H1 (cell line): ENCODE data around the gene ST6GALNAC2. TPM values are rescaled to one million over a fixed set of nuclear protein-coding genes. Genes with fewer than 3 reads are reported as not detected.

Source experiments
- CTCF ChIA-PET: fragments of 300-600 bp; sonication (Branson Sonifier 250); formaldehyde crosslinking; loops from one replicate; lab custom pipeline; 2021; ENCODE audit not compliant: partially characterized antibody; lab: Charles Lee
- POLR2A ChIA-PET: fragments of 300-600 bp; sonication (Branson Sonifier 250); formaldehyde crosslinking; loops from one replicate; lab custom pipeline; 2021; ENCODE audit warnings: inconsistent platforms; ENCODE audit not compliant: partially characterized antibody; lab: Charles Lee
- DNase-seq, 2 experiments: peaks; one replicate each; pipeline versions ENCODE4 v3.0.0 to v3.0.0-alpha.2; 2010 to 2022; ENCODE audit warnings: low spot score in 2 of 2, low read depth in 1 of 2, mixed read lengths in 1 of 2
- FAIRE-seq: peaks from 2 replicates; lab custom pipeline; 2011; peaks lifted over from hg19 to GRCh38; lab: Jason Lieb, UNC
- H2AFZ ChIP-seq: 2 replicates; pipeline ENCODE4 v1.8.1; 2012; ENCODE audit warnings: low read length, inconsistent platforms
- H2AK5ac ChIP-seq: 2 replicates; pipeline ENCODE4 v1.6.1; 2013; ENCODE audit warnings: low read depth, low read length
- H2BK120ac ChIP-seq: replicated peaks from 2 replicates; pipeline ENCODE3; 2013; ENCODE audit warnings: low read depth, low read length, inconsistent platforms
- H2BK12ac ChIP-seq: 2 replicates; pipeline ENCODE4 v1.6.1; 2013; ENCODE audit warnings: low read depth, low read length
- H2BK15ac ChIP-seq: 2 replicates; pipeline ENCODE4 v1.6.1; 2013; ENCODE audit warnings: low read length
- H2BK20ac ChIP-seq: 2 replicates; pipeline ENCODE4 v1.6.1; 2013; ENCODE audit warnings: low read length
- H2BK5ac ChIP-seq: 2 replicates; pipeline ENCODE4 v1.6.1; 2013; ENCODE audit warnings: low read depth, low read length
- H3K14ac ChIP-seq: 2 replicates; pipeline ENCODE4 v1.6.1; 2013; ENCODE audit warnings: inconsistent platforms; ENCODE audit not compliant: insufficient read length
- H3K18ac ChIP-seq: 2 replicates; pipeline ENCODE4 v1.6.1; 2013; ENCODE audit warnings: low read length; ENCODE audit errors: extremely low read depth
- H3K23ac ChIP-seq: 2 replicates; pipeline ENCODE4 v1.6.1; 2013; ENCODE audit warnings: inconsistent platforms; ENCODE audit not compliant: insufficient read length
- H3K23me2 ChIP-seq: 2 replicates; pipeline ENCODE4 v1.6.1; 2013; ENCODE audit warnings: low read depth, low read length
- H3K27ac ChIP-seq: 2 replicates; pipeline ENCODE4 v1.6.1; 2011; ENCODE audit warnings: low read depth, low read length, inconsistent platforms
- H3K27me3 ChIP-seq, 4 experiments: replicated peaks in 1 of 4; 1 replicate in 1 of 4; 2 replicates in 3 of 4; pipeline versions ENCODE4 v1.6.1 to v1.8.1; 2011 to 2013; ENCODE audit warnings: low read length in 3 of 4, mild to moderate bottlenecking in 3 of 4, inconsistent platforms in 2 of 4, mixed read lengths in 2 of 4, moderate library complexity in 1 of 4; ENCODE audit not compliant: control insufficient read depth in 3 of 4, insufficient read depth in 3 of 4; ENCODE audit errors: extremely low read depth in 1 of 4
- H3K36me3 ChIP-seq, 4 experiments: 2 replicates each; pipeline versions ENCODE4 v1.6.1 to v1.8.1; 2011 to 2013; ENCODE audit warnings: mild to moderate bottlenecking in 4 of 4, low read length in 3 of 4, moderate library complexity in 2 of 4, control low read depth in 1 of 4, inconsistent platforms in 1 of 4; ENCODE audit not compliant: insufficient read depth in 4 of 4, control insufficient read depth in 2 of 4
- H3K4ac ChIP-seq: replicated peaks from 2 replicates; pipeline ENCODE3; 2013; ENCODE audit warnings: low read length, low read depth, mixed read lengths, inconsistent platforms; ENCODE audit not compliant: insufficient read length
- H3K4me1 ChIP-seq, 4 experiments: replicated peaks in 1 of 4; 1 replicate in 1 of 4; 2 replicates in 3 of 4; pipeline versions ENCODE4 v1.6.1 to v1.8.1; 2011 to 2013; ENCODE audit warnings: low read length in 3 of 4, inconsistent platforms in 2 of 4, mixed read lengths in 1 of 4; ENCODE audit not compliant: insufficient read depth in 4 of 4, control insufficient read depth in 3 of 4
- H3K4me2 ChIP-seq, 2 experiments: 2 replicates each; pipeline versions ENCODE4 v1.6.1 to v1.8.1; 2011 to 2013; ENCODE audit warnings: low read depth in 2 of 2, low read length in 2 of 2, control low read depth in 1 of 2, inconsistent platforms in 1 of 2, mild to moderate bottlenecking in 1 of 2; ENCODE audit not compliant: insufficient read depth in 1 of 2
- H3K4me3 ChIP-seq, 4 experiments: fragments of 200-600, 300-600 bp in 1 of 4; sonication (generic), shearing (Covaris generic), sonication (Bioruptor Twin) in 1 of 4; 2 replicates each; pipeline versions ENCODE4 v1.5.1 to v1.8.1; 2011 to 2016; ENCODE audit warnings: low read length in 4 of 4, low read depth in 3 of 4, control low read depth in 2 of 4, inconsistent platforms in 2 of 4, mild to moderate bottlenecking in 2 of 4, mixed read lengths in 1 of 4, moderate library complexity in 1 of 4; ENCODE audit not compliant: insufficient read depth in 2 of 4; ENCODE audit errors: extremely low read depth in 1 of 4
- H3K56ac ChIP-seq: replicated peaks from 2 replicates; pipeline ENCODE3; 2013; ENCODE audit warnings: low read depth, mild to moderate bottlenecking, mixed read lengths, low read length, inconsistent platforms; ENCODE audit not compliant: insufficient read length
- H3K79me1 ChIP-seq: 2 replicates; pipeline ENCODE4 v1.6.1; 2013; ENCODE audit warnings: low read depth, low read length, control low read depth
- H3K79me2 ChIP-seq, 2 experiments: 2 replicates each; pipeline versions ENCODE4 v1.6.1 to v1.8.1; 2012 to 2013; ENCODE audit warnings: low read length in 2 of 2, mild to moderate bottlenecking in 2 of 2, inconsistent platforms in 1 of 2; ENCODE audit not compliant: insufficient read depth in 2 of 2, control insufficient read depth in 1 of 2
- H3K9ac ChIP-seq, 4 experiments: replicated peaks in 1 of 4; 1 replicate in 1 of 4; 2 replicates in 3 of 4; pipeline versions ENCODE4 v1.6.1 to v1.8.1; 2011 to 2013; ENCODE audit warnings: low read depth in 3 of 4, low read length in 3 of 4, control low read depth in 2 of 4, mild to moderate bottlenecking in 2 of 4, moderate library complexity in 2 of 4, inconsistent platforms in 1 of 4; ENCODE audit errors: extremely low read depth in 1 of 4
- H3K9me3 ChIP-seq, 2 experiments: 2 replicates each; pipeline versions ENCODE4 v1.6.1 to v1.8.1; 2012 to 2013; ENCODE audit warnings: mild to moderate bottlenecking in 2 of 2, moderate library complexity in 2 of 2, control low read depth in 1 of 2, inconsistent platforms in 1 of 2, low read depth in 1 of 2, low read length in 1 of 2, mixed read lengths in 1 of 2; ENCODE audit not compliant: insufficient read depth in 2 of 2
- H4K20me1 ChIP-seq, 2 experiments: replicated peaks in 1 of 2; 2 replicates each; pipeline versions ENCODE3 to v1.8.1; 2011 to 2013; ENCODE audit warnings: inconsistent platforms in 2 of 2, low read length in 2 of 2, mild to moderate bottlenecking in 1 of 2; ENCODE audit not compliant: insufficient read depth in 2 of 2, control insufficient read depth in 1 of 2
- H4K5ac ChIP-seq: 2 replicates; pipeline ENCODE4 v1.6.1; 2013; ENCODE audit warnings: low read length, low read depth, mixed read lengths, inconsistent platforms; ENCODE audit not compliant: insufficient read length
- H4K8ac ChIP-seq: 2 replicates; pipeline ENCODE4 v1.8.0; 2013; ENCODE audit warnings: mild to moderate bottlenecking, moderate library complexity, low read length, inconsistent platforms; ENCODE audit not compliant: insufficient read depth; ENCODE audit errors: extremely low read depth
- H4K91ac ChIP-seq: replicated peaks from 2 replicates; pipeline ENCODE3; 2013; ENCODE audit warnings: low read length, mixed read lengths, inconsistent platforms; ENCODE audit not compliant: insufficient read length
- CTBP2 ChIP-seq: IDR thresholded peaks from 2 replicates; pipeline ENCODE4 v1.7.0; 2011; ENCODE audit warnings: borderline replicate concordance, mild to moderate bottlenecking, moderate library complexity, mixed read lengths, low read length; ENCODE audit not compliant: insufficient read depth, insufficient read length
- CTCF ChIP-seq, 3 experiments: IDR thresholded peaks; 1 replicate in 2 of 3; 2 replicates in 1 of 3; pipeline versions ENCODE4 v1.5.1 to v1.6.1; 2011; ENCODE audit warnings: low read length in 3 of 3, mild to moderate bottlenecking in 3 of 3, inconsistent platforms in 2 of 3, low read depth in 1 of 3, moderate library complexity in 1 of 3; ENCODE audit not compliant: insufficient read depth in 1 of 3; ENCODE audit errors: control extremely low read depth in 1 of 3
- E2F6 ChIP-seq: IDR thresholded peaks from 2 replicates; pipeline ENCODE4 v1.6.1; 2012; ENCODE audit warnings: inconsistent platforms
- EP300 ChIP-seq, 2 experiments: IDR thresholded peaks; 1 replicate in 1 of 2; 2 replicates in 1 of 2; pipeline ENCODE4 v1.6.1; 2011 to 2012; ENCODE audit warnings: low read depth in 2 of 2, low read length in 2 of 2, mild to moderate bottlenecking in 2 of 2, borderline replicate concordance in 1 of 2, inconsistent platforms in 1 of 2, moderate library complexity in 1 of 2
- MAFK ChIP-seq: IDR thresholded peaks from 2 replicates; pipeline ENCODE4 v1.6.1; 2012; ENCODE audit warnings: low read depth, mild to moderate bottlenecking, improper control_type of control experiment, low read length
- POLR2A ChIP-seq, 2 experiments: IDR thresholded peaks; 1 replicate in 1 of 2; 2 replicates in 1 of 2; pipeline ENCODE4 v1.6.1; 2011; ENCODE audit warnings: low read depth in 2 of 2, low read length in 2 of 2, mild to moderate bottlenecking in 2 of 2; ENCODE audit errors: control extremely low read depth in 1 of 2
- POU5F1 ChIP-seq: IDR thresholded peaks from 2 replicates; pipeline ENCODE4 v1.6.1; 2011; ENCODE audit warnings: low read depth, mild to moderate bottlenecking, low read length, moderate library complexity
- TAF1 ChIP-seq: IDR thresholded peaks from 2 replicates; pipeline ENCODE4 v1.6.1; 2011; ENCODE audit warnings: mild to moderate bottlenecking, low read depth, low read length
- YY1 ChIP-seq: IDR thresholded peaks from 2 replicates; pipeline ENCODE4 v1.6.1; 2011; ENCODE audit warnings: low read depth, mild to moderate bottlenecking, low read length
- WGBS, 2 experiments: shearing (Covaris generic) in 1 of 2; methylation state at CpG; one replicate each; pipeline versions ENCODE4 v1.1.6 to v1.1.7; 2013 to 2015; ENCODE audit warnings: low lambda C conversion rate in 2 of 2, mixed read lengths in 2 of 2, inconsistent platforms in 1 of 2, low coverage in 1 of 2, missing lambda C conversion rate in 1 of 2; ENCODE audit not compliant: insufficient replicate concordance in 2 of 2, insufficient coverage in 1 of 2, insufficient read length in 1 of 2; ENCODE audit errors: extremely low coverage in 1 of 2, missing lambda C conversion rate in 1 of 2; 5-methylcytosine and 5-hydroxymethylcytosine counted together
- polyA plus RNA-seq, 7 experiments: library from polyadenylated mRNA; depleted of rRNA in 3 of 7; stranded (reverse) in 5 of 7; unstranded in 2 of 7; fragments of >200 nt in 5 of 7; fragments of 200-250 nt in 2 of 7; gene quantifications; 1 replicate in 5 of 7; 2 replicates in 1 of 7; 4 replicates in 1 of 7; pipeline versions ENCODE4 v1.2.1 to v1.2.3, GENCODE V29; 2011 to 2013; ENCODE audit warnings: missing spikeins in 2 of 7, mixed read lengths in 2 of 7
- total RNA-seq: library from RNA; stranded (reverse); fragmentation: NEBNext Ultra II Directional; extraction: Animal tissue kit (Norgen Biotek cat#: 25700); gene quantifications from 2 replicates; pipeline ENCODE4 v1.2.1, GENCODE V29; 2021

ST6GALNAC2 gene
- total and polyA plus RNA-seq, 2 of the 8 experiments (the other 6 are each of a cell fraction or from before 2014, with no cell fraction given): 0.09 TPM; not detected in 1

DNA sequence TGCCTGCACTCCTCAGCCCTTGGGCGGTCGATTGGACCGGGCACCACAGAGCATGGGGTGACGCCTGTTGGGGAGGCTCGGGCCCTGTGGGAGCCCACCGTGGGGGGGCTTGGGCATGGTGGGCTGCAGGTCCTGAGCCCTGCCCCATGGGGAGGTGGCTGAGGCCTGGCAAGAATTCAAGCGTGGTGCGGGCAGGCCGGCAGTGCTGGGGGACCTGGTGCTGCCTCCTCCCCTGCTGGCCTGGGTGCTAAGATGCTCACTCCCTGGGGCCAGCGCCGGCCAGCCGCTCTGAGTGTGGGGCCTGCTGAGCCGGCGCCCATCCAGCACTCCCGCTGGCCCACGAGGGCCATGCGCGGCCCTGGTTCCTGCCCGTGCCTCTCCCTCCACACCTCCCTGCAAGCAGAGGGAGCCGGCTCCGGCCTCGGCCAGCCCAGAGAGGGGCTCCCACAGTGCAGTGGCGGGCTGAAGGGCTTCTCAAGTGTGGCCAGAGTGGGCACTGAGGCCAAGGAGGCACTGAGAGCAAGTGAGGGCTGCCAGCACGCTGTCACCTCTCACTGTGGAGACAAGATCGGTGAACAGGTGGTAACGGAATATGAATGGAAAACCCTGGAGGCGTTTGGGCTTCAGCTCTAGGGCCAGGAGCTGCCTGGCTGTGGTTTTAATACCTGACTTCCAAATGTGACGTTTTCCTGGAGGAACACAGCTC, 29.4 kb upstream of the ST6GALNAC2 start:
- H3K4me2 ChIP-seq: no peak overlapping the region
- POLR2A ChIA-PET: interaction anchor here (0.8 to 1.6 kb wide), 4 partner anchors 48 to 79 kb away, joined by 3 to 4 read pairs (median 3); no protein-coding TSS in a partner anchor
- no peak overlapping the region for H3K14ac ChIP-seq
- no peak overlapping the region for H2BK20ac ChIP-seq
- H4K20me1 ChIP-seq: no peaks in the 10 kb centered on the region
- no peak overlapping the region for H3K18ac ChIP-seq
- peaks cover 11 to 17% of the 10 kb centered on the region in 2 experiments for H3K9me3 ChIP-seq
- H3K4me3 ChIP-seq: no peak overlapping the region
- FAIRE-seq (no peak), DNase-seq (no peak)
- no peak overlapping the region for H4K5ac ChIP-seq
- no peak overlapping the region for H2BK12ac ChIP-seq
- H3K9ac ChIP-seq: no peak overlapping the region
- WGBS, 2 experiments: 87% methylated on average over 26 of the region's 28 CpGs; no CpG with 5 or more reads in 1 of the 2 experiments
- no peaks in the 10 kb centered on the region for H3K79me2 ChIP-seq
- CTCF ChIA-PET: interaction anchor here (0.6 to 5.1 kb wide), 15 partner anchors 9 to 96 kb away, joined by 3 to 35 read pairs (median 4); partner anchors contain the start of gene PRCD
- no peak overlapping the region for H3K56ac ChIP-seq
- H4K91ac ChIP-seq: no peak overlapping the region
- H3K23me2 ChIP-seq: no peaks in the 10 kb centered on the region
- H3K4ac ChIP-seq: no peak overlapping the region
- H3K27me3 ChIP-seq: no peaks in the 10 kb centered on the region; a peak in 2 of 7 replicates
- H2AK5ac ChIP-seq: no peak overlapping the region
- no peak overlapping the region for H2AFZ ChIP-seq
- no peak overlapping the region for H3K27ac ChIP-seq
- no peak overlapping the region for H4K8ac ChIP-seq
- no peak overlapping the region for H2BK5ac ChIP-seq
- H2BK120ac ChIP-seq: no peak overlapping the region
- H2BK15ac ChIP-seq: no peak overlapping the region
- no peaks in the 10 kb centered on the region; a peak in 1 of 8 replicates for H3K36me3 ChIP-seq
- no peak overlapping the region for H3K23ac ChIP-seq
- peaks cover 0 to 4% (median 1%) of the 10 kb centered on the region in 4 experiments; a peak in 3 of 7 replicates for H3K4me1 ChIP-seq
- no peaks in the 10 kb centered on the region for H3K79me1 ChIP-seq
- no peak for TF ChIP-seq YY1
- no peak for TF ChIP-seq POU5F1
- no peak for TF ChIP-seq MAFK
- TF ChIP-seq POLR2A (IDR thresholded peaks at IDR 0.05; ENCODE audit: control extremely low read depth in 1 of 2, low read depth in 2 of 2, low read length in 2 of 2): no peak
- TF ChIP-seq CTBP2: no peak
- no peak for TF ChIP-seq EP300 (IDR thresholded peaks at IDR 0.05; ENCODE audit: borderline replicate concordance in 1 of 2, low read depth in 2 of 2, low read length in 2 of 2)
- no peak for TF ChIP-seq E2F6
- TF ChIP-seq TAF1: no peak
- no peak for TF ChIP-seq CTCF (IDR thresholded peaks at IDR 0.05; ENCODE audit: control extremely low read depth in 1 of 3, insufficient read depth in 1 of 3, low read depth in 1 of 3, low read length in 3 of 3)
